GM18870 (cell line): ENCODE results near the gene PRPF18.

ENCODE experiments used
- ATAC-seq: cut with Tn5 transposase; IDR thresholded peaks from one replicate; pipeline ENCODE4 v1.9.1; 2021; ENCODE audit warnings: moderate library complexity; ENCODE audit not compliant: unreplicated experiment

Gene PRPF18

GRCh38 chr10:13665516-13666262 is 78.9 kb downstream of the PRPF18 start:
- no peak for ATAC-seq

GRCh38 chr10:13668126-13668525 is 81.4 kb downstream of the PRPF18 start:
- no peak for ATAC-seq

DNA sequence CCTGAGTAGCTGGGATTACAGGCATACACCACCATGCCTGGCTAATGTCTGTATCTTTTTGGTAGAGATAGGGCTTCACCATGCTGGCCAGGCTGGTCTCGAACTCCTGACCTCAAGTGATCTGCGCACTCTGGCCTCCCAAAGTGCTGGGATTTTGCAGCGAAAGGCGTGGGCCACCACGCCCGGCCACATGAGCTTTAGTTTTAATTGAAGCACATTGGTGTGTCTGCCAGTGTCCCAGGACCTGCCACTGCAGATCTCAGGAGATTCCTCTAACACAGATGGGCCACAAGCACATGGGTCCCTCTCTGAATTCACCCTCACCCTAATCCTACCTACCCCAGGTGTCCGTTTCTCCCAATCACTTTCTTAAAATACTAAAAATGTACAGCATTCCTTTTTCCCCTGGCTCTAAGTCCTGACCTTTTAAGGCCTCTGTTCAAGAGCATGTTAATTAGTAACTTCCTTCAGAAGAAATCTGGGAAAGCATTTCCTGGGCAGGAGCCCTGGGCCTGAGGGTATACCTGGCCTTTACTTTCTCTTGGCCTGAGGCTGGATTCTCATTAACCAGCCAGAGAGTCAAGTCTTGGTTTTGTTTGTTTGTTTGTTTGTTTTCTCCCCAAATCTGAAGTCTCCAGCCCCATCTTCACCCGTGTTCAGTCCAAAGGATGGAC is 82.6 kb downstream of the PRPF18 start:
- ATAC-seq: no peak

DNA sequence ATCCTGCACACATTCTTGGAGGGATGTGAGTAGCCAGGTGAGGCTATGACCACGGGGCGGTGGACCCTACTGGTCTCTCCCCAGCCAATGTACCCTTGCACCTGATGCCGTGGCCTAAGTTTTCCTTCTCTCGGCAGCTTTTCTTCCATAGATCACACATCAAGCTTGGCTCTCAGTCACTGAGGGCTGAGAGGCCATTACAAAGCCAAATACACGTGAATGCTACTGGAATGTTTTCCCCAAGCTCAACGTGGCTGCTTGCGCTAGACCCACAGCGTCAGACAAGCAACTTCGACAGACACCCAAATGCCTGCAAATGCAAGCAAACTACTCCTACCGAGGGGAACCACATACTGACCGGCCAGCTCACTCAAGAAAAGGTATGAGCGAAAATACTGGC is 83.1 kb downstream of the PRPF18 start:
- ATAC-seq: no peak

DNA sequence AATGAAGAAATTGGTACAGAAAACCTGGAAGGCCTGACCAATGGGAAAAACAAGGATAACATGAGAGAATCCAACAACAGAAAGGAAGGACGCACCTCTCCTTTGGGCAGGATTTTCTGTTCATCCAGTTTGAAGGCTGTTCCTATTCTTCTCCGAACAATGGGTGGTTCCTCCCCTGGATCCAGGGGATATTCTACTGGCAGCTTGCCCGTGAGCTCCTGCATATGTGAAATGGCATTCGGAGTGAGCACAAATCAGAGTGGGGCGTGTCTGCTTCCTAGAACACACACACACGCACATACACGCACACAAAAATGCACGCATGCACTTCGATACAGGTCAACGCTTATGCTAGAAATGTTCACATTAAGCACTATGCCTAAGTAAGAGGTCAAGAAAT is 83.5 kb downstream of the PRPF18 start:
- no peak for ATAC-seq

DNA sequence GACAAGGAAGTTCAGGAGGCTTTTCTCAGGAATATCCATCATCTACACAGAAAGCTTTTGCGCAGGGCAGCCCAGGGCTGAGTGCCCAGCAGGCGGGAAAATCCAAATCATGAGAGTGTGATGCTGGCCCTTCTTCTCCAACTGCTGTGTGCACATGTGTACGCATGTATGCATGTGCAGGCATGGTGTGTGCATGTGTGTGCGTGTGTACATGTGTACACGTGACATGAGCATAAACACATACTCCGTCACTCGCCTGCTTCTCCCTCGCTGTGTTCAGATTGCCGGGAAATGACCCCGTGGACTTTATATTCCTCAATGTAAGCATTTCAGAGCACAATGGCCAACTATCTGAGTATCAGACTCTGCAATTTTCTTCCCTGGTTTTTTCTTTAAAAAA is 85.1 kb downstream of the PRPF18 start:
- ATAC-seq: no peak

- no peak for ATAC-seq
Measured at GRCh38 chr10:13672548-13672947, 85.8 kb downstream of the PRPF18 start.

DNA sequence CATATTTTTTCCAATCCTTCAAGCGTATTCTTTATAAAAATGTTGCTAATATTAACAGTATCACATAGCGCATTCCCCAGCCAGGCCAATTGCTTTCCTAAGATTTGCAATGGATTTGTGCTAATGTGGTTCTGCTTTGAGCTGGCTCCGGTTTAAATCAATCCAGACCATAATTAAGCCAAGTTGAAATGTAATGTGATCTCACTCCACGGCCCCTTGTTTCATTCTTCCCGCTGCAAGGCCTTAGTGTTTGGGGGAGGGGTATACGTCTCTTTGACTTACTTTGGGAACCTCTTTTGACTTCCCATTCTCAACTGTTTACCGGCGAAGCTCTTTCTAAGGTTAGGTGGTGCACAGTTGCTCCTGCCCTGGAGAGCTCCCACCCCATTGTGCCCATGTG is 86.4 kb downstream of the PRPF18 start:
- no peak for ATAC-seq

DNA sequence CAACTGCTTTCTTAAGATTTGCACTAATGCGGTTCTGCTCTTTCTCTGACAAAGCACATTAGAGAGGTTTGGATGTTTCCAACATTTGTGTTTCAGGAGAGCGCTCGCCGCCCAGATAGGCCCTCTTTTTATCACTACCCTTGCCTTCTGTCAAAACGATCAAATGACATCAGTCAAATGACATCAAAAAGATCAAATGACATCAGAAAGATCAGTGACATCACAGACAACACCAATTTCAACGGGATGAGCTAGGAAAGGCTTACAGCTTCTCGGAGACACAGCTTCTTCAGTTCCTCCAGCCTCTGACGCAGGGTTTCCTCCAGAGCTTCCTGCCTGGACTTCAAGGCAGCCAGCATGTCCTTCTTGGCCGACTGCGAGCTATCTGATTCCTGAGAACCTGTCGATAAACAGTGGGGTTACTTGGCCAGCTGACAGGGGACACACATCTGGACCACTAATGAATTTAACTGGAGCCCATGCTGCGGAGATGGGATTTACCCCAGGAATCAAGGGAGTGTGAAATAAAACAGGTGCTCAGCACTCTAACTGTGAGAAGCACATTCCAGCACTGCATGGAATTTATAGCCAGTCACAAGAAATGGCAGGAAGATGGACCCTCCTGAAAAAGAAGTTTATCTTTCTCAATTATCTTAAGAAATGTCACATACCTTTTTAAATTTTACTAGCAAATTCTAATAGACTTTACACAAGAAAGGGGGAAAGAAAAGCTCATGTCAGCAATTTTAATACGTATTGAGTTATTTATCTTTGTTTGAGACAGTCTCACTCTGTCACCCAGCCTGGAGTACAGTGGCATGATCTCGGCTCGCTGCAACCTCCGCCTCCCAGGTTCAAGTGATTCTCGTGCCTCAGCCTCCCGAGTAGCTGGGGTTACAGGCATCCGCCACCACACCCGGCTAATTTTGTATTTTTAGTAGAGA is 88.2 kb downstream of the PRPF18 start:
- no peak for ATAC-seq

DNA sequence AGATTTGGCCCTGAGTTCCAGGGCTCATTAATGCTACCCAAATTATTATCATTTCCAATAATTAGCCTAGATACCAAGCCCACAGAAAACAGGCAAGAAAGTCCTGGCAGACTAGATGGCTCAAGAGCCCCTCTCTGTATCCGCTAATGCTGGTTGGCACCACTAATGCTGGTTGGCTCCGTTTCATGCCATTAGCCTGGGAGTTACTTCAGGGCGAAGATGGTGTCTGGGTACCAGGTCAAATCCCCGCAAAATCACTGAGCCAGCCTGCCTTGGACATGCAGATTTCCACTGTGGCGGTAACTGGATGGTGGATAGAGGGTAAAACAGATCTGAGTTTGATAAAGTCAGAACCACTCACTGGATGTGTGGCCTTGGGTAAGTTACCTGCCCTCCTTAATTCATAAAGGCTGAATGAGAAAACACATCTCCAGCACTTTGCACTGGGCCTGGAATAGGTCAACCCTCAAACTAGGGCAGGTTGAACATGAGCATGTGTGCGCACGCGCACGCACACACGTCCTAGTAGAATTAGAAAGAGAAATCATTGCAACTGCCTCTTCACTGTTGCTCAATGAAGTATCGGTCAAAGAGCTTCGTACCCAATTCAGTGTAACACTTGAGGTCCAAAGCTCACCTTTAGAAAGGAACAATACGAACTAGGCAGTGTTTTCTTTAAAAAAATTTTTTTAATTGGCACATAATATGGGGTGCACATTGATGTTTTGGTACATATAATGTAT is 91.5 kb downstream of the PRPF18 start:
- no peak for ATAC-seq
